A549 (cell line): ENCODE measurements around the gene ZBED5. TPM values are rescaled to one million over a fixed set of nuclear protein-coding genes. Genes with fewer than 3 reads are reported as not detected.
A peak's percentile ranks its signal among the peaks of the same experiment; 100 is the strongest.

Source experiments
- ATAC-seq, 2 experiments: fragments of 200-7000 bp in 1 of 2; fragments of >200 bp in 1 of 2; cut with Nextera tagmentation in 1 of 2; cut with Tn5 transposase in 1 of 2; 3 replicates each; pipeline versions ENCODE4 v1.8.0 to v1.9.1; 2018 to 2020; ENCODE audit warnings: mild to moderate bottlenecking in 1 of 2, moderate library complexity in 1 of 2
- CTCF ChIA-PET: fragments of 300-600 bp; sonication (Branson Sonifier 250); formaldehyde crosslinking; extraction: SDS; loops from one replicate; lab custom pipeline; 2021; ENCODE audit warnings: antibody characterized with exemption, inconsistent platforms; lab: Yijun Ruan, JAX
- POLR2A ChIA-PET: fragments of 350-600 bp; formaldehyde crosslinking; extraction: SDS; loops from one replicate; lab custom pipeline; 2021; ENCODE audit warnings: antibody characterized with exemption, inconsistent platforms; lab: Yijun Ruan, JAX
- DNase-seq, 2 experiments: peaks; one replicate each; pipeline versions ENCODE4 v3.0.0 to v3.0.0-alpha.2; 2011 to 2016; ENCODE audit warnings: low read depth in 1 of 2, low spot score in 1 of 2
- FAIRE-seq: peaks from 2 replicates; lab custom pipeline; 2011; peaks lifted over from hg19 to GRCh38; lab: Jason Lieb, UNC
- H3K27ac ChIP-seq, 2 experiments: fragments of >200 bp; sonication (Bioruptor Twin); formaldehyde crosslinking; 3 replicates each; pipeline ENCODE4 v1.5.1; 2016 to 2017
- H3K4me1 ChIP-seq: fragments of >200 bp; sonication (Bioruptor Twin); formaldehyde crosslinking; 3 replicates; pipeline ENCODE4 v1.6.1; 2016
- H3K4me2 ChIP-seq: fragments of >200 bp; sonication (Bioruptor Twin); formaldehyde crosslinking; 3 replicates; pipeline ENCODE4 v1.6.1; 2016
- H3K4me3 ChIP-seq: fragments of >200 bp; sonication (Bioruptor Twin); formaldehyde crosslinking; 3 replicates; pipeline ENCODE4 v1.5.1; 2016
- H3K9me3 ChIP-seq: fragments of >200 bp; sonication (Bioruptor Twin); formaldehyde crosslinking; 3 replicates; pipeline ENCODE4 v1.6.1; 2016
- BHLHE40 ChIP-seq: IDR thresholded peaks from 2 replicates; pipeline ENCODE4 v1.6.1; 2012; ENCODE audit warnings: low read depth, low read length, inconsistent platforms
- CBX2 ChIP-seq: fragments of 200-600 bp; sonication (generic); IDR thresholded peaks from 2 replicates; pipeline ENCODE4 v1.6.1; 2016; ENCODE audit warnings: low read depth, mild to moderate bottlenecking, borderline replicate concordance
- CBX8 ChIP-seq: fragments of 200-600 bp; sonication (generic); IDR thresholded peaks from 2 replicates; pipeline ENCODE4 v1.6.1; 2016
- CHD2 ChIP-seq: fragments of 150-350 bp; IDR thresholded peaks from 2 replicates; pipeline ENCODE4 v1.6.1; 2014; ENCODE audit warnings: low read length; ENCODE audit not compliant: partially characterized antibody
- CHD4 ChIP-seq: fragments of 200-600 bp; sonication (generic); IDR thresholded peaks from 2 replicates; pipeline ENCODE4 v1.6.1; 2016; ENCODE audit warnings: antibody characterized with exemption, mild to moderate bottlenecking, borderline replicate concordance
- EP300 ChIP-seq, 2 experiments: fragments of >200 bp; sonication (Bioruptor Twin); formaldehyde crosslinking; IDR thresholded peaks; 2 replicates in 1 of 2; 3 replicates in 1 of 2; pipeline ENCODE4 v1.6.1; 2016 to 2017
- FOXS1 ChIP-seq: fragments of 250-450 bp; sonication (Bioruptor Pico); IDR thresholded peaks from 2 replicates; pipeline ENCODE4 v1.5.0; 2020; ENCODE audit warnings: mild to moderate bottlenecking, moderate library complexity
- GATA3 ChIP-seq: IDR thresholded peaks from 2 replicates; pipeline ENCODE4 v1.6.1; 2012; ENCODE audit warnings: borderline replicate concordance
- HDAC2 ChIP-seq: fragments of 200-600 bp; sonication (generic); IDR thresholded peaks from 2 replicates; pipeline ENCODE4 v1.6.1; 2016
- JUN ChIP-seq, 2 experiments: fragments of >200 bp; sonication (Bioruptor Twin); formaldehyde crosslinking; IDR thresholded peaks; 2 replicates in 1 of 2; 3 replicates in 1 of 2; pipeline ENCODE4 v1.6.1; 2016 to 2017
- JUNB ChIP-seq: fragments of >200 bp; sonication (Bioruptor Twin); formaldehyde crosslinking; IDR thresholded peaks from 2 replicates; pipeline ENCODE4 v1.6.1; 2016
- MYC ChIP-seq: IDR thresholded peaks from 2 replicates; pipeline ENCODE4 v1.6.1; 2012; ENCODE audit warnings: mild to moderate bottlenecking, inconsistent platforms, low read length, improper control_type of control experiment, borderline replicate concordance
- NFE2L2 ChIP-seq: fragments of 150-350 bp; conservative IDR thresholded peaks from 2 replicates; pipeline ENCODE4 v1.6.1; 2014; ENCODE audit warnings: low read length
- NR3C1 ChIP-seq: fragments of >200 bp; sonication (Bioruptor Twin); formaldehyde crosslinking; IDR thresholded peaks from 3 replicates; pipeline ENCODE4 v1.6.1; 2017
- PHF8 ChIP-seq: fragments of 200-600 bp; sonication (generic); IDR thresholded peaks from 2 replicates; pipeline ENCODE4 v1.6.1; 2016; ENCODE audit warnings: low read depth, mild to moderate bottlenecking, antibody characterized with exemption, moderate library complexity, borderline replicate concordance
- POLR2A ChIP-seq: IDR thresholded peaks from 2 replicates; pipeline ENCODE4 v1.6.1; 2012; ENCODE audit warnings: mild to moderate bottlenecking, low read length
- RAD21 ChIP-seq, 2 experiments: fragments of >200 bp in 1 of 2; sonication (Bioruptor Twin) in 1 of 2; formaldehyde crosslinking in 1 of 2; IDR thresholded peaks in 1 of 2; conservative IDR thresholded peaks in 1 of 2; 2 replicates in 1 of 2; 3 replicates in 1 of 2; pipeline ENCODE4 v1.6.1; 2012 to 2018; ENCODE audit warnings: inconsistent platforms in 1 of 2
- RCOR1 ChIP-seq: fragments of 150-350 bp; IDR thresholded peaks from 2 replicates; pipeline ENCODE4 v1.6.1; 2014; ENCODE audit warnings: antibody characterized with exemption, low read length, low read depth
- RNF2 ChIP-seq: fragments of 200-600 bp; sonication (generic); IDR thresholded peaks from 2 replicates; pipeline ENCODE4 v1.6.1; 2016; ENCODE audit warnings: low read depth, mild to moderate bottlenecking, antibody characterized with exemption, moderate library complexity, borderline replicate concordance
- SMC3 ChIP-seq: fragments of >200 bp; sonication (Bioruptor Twin); formaldehyde crosslinking; IDR thresholded peaks from 3 replicates; pipeline ENCODE4 v1.6.1; 2018; ENCODE audit warnings: inconsistent platforms
- SREBF2 ChIP-seq: fragments of 450-650 bp; IDR thresholded peaks from 2 replicates; pipeline ENCODE4 v1.6.1; 2014; ENCODE audit warnings: mild to moderate bottlenecking, moderate library complexity
- TFCP2L1 ChIP-seq: fragments of 250-450 bp; sonication (Bioruptor Pico); IDR thresholded peaks from 2 replicates; pipeline ENCODE4 v1.5.0; 2021; ENCODE audit warnings: mild to moderate bottlenecking
- ZFP36 ChIP-seq: fragments of 450-650 bp; IDR thresholded peaks from 2 replicates; pipeline ENCODE4 v1.6.1; 2014; ENCODE audit warnings: borderline replicate concordance; ENCODE audit not compliant: partially characterized antibody
- ZNF302 ChIP-seq: fragments of 250-450 bp; sonication (Bioruptor Pico); IDR thresholded peaks from 2 replicates; pipeline ENCODE4 v1.9.0; 2021; ENCODE audit warnings: inconsistent platforms, mild to moderate bottlenecking, moderate library complexity
- ZSCAN20 ChIP-seq: fragments of 250-450 bp; sonication (Bioruptor Pico); IDR thresholded peaks from 2 replicates; pipeline ENCODE4 v1.8.0; 2022; ENCODE audit warnings: mild to moderate bottlenecking, moderate library complexity
- WGBS: methylation state at CpG from one replicate; pipeline ENCODE4 v1.1.6; 2017; ENCODE audit errors: missing lambda C conversion rate; 5-methylcytosine and 5-hydroxymethylcytosine counted together
- polyA minus RNA-seq: library from RNA; depleted of rRNA, polyadenylated mRNA; stranded (reverse); fragments of >200 nt; gene quantifications from 2 replicates; pipeline ENCODE4 v1.2.3, GENCODE V29; 2011; rRNA and poly(A)+ RNA removed
- polyA plus RNA-seq, 4 experiments: library from polyadenylated mRNA; depleted of rRNA in 3 of 4; stranded (reverse); fragments of >200 nt; fragmentation: RNase III in 1 of 4; extraction: RNeasy Plus Mini Kit Qiagen cat#74134 plus additional on column Dnase treatment in 1 of 4; gene quantifications; 2 replicates in 3 of 4; 3 replicates in 1 of 4; pipeline ENCODE4 v1.2.3, GENCODE V29; 2011 to 2017
- TF ChIP-seq, protein P1 (sequence below): IDR thresholded peaks from 2 replicates; pipeline ENCODE4 v1.6.1; 2012; ENCODE audit warnings: low read depth, borderline replicate concordance
- TF ChIP-seq, protein P2 (sequence below): fragments of 200-600 bp; sonication (generic); IDR thresholded peaks from 2 replicates; pipeline ENCODE4 v1.6.1; 2016; ENCODE audit warnings: antibody characterized with exemption, mild to moderate bottlenecking, moderate library complexity
- TF ChIP-seq, protein P3 (sequence below): fragments of 250-450 bp; sonication (Bioruptor Pico); IDR thresholded peaks from 2 replicates; pipeline ENCODE4 v1.5.0; 2020; ENCODE audit warnings: low read depth, mild to moderate bottlenecking, moderate library complexity
- TF ChIP-seq, protein P4 (sequence below): fragments of 150-350 bp; IDR thresholded peaks from 2 replicates; pipeline ENCODE4 v1.6.1; 2014; ENCODE audit warnings: low read depth, mild to moderate bottlenecking, low read length
- TF ChIP-seq, protein P5 (sequence below): fragments of >200 bp; sonication (Bioruptor Twin); formaldehyde crosslinking; IDR thresholded peaks from 3 replicates; pipeline ENCODE4 v1.6.1; 2016
- TF ChIP-seq, protein P6 (sequence below): IDR thresholded peaks from 2 replicates; pipeline ENCODE4 v1.6.1; 2012

The ZBED5 gene
- polyA plus RNA-seq (2011; rRNA removed) = 132 and 142 TPM in 2 replicates
- polyA plus RNA-seq (2012; cell fraction: cytosol; rRNA removed) = 23.1 and 23.9 TPM in 2 replicates
- polyA plus RNA-seq (2012; cell fraction: nucleus; rRNA removed) = 26.1 and 34.9 TPM in 2 replicates
- polyA plus RNA-seq (2017; fragmentation: RNase III; extraction: RNeasy Plus Mini Kit Qiagen cat#74134 plus additional on column Dnase treatment) = 60.6 to 65.9 TPM (median 61.8 TPM) in 3 replicates
- polyA minus RNA-seq = 263 and 357 TPM in 2 replicates

DNA sequence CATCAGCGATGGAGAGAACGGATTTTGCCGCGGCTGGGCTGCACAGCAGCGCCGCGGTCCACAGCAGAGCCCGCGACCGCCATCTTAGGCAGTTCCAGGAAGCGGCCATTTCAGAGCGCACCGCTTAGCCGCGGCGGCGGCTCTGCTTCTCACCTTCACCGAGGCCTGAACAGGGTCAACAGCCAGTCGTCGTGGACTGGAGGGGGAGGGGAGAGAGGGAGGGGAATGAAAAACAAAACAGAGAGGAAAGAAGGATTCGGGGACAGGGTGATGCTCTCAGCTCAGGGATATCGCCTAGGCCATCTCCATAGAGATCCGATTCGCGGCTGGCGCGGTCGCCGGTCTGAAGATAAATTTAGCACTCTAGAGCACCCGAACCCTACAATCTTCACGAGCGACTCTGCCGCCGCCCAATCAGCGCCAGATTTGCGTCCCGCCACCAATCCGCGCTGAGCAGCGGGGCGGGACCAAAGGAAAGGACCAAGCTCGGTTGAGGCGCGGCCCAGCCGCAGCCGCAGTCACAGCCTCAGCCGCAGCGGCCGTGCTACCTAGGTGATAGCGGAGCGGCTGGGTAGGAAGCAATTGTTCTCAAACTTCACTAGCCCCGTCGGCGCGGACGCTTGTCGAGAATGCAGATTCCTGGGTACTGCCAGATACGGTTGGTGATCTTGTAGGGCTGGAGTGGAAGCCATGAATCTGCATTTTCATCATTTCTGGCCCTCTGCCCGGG lies at the start of gene ZBED5:
ZBED5 (minus strand) TSS at position 345 of the 730 bp plus-strand sequence. CDS start 3,108 bp downstream, outside the sequence.
- no peak for FAIRE-seq
- DNase-seq = peak; percentile 87 to 98
- ChIA-PET POLR2A (interaction anchor here (0.5 to 4.2 kb wide), 27 partner anchors 9 to 1307 kb away, joined by 3 to 141 read pairs (median 6); partner anchors contain the start of genes CTR9 and EIF4G2), CTCF (interaction anchor here (0.7 to 2.8 kb wide), 14 partner anchors 36 to 941 kb away, joined by 3 to 12 read pairs (median 5); no protein-coding TSS in a partner anchor)
- Histone ChIP-seq H3K4me1 (peaks cover 36% of the 10 kb centered on the region), H3K27ac (peak within 1 kb of the TSS; percentile 95 to 98), H3K9me3 (no peaks in the 10 kb centered on the region), H3K4me3 (peak within 1 kb of the TSS; percentile 91), H3K4me2 (peak within 1 kb of the TSS; percentile 96)
- peak; percentile 96 for ATAC-seq
- 1% methylated on average over 53 of the region's 59 CpGs for WGBS
- TF ChIP-seq FOXS1 (CRISPR knock-in tag) (no peak), BHLHE40 (no peak), EP300 (IDR thresholded peaks at IDR 0.05) (no peak), GATA3 (peak; percentile 60; the same call in 1 of the 2 replicates), POLR2A (peak; percentile 76), RNF2 (no peak), HDAC2 (no peak), MYC (no peak; the same call in 1 of the 2 replicates), CHD2 (no peak), RCOR1 (0 out of 2 replicates have a peak, but pooled peaks have one; percentile 39), ZSCAN20 (CRISPR knock-in tag) (no peak), NR3C1 (no peak), RAD21 (conservative IDR thresholded peaks at IDR 0.05 in 1 of 2, IDR thresholded peaks at IDR 0.05 in 1 of 2) (peak; percentile 12; a peak in 1 of 5 replicates), JUN (IDR thresholded peaks at IDR 0.05) (peak; percentile 83 to 92; a peak in 4 of 5 replicates), ZFP36 (no peak), CHD4 (no peak), SMC3 (no peak; the same call in 2 of the 3 replicates), TFCP2L1 (CRISPR knock-in tag) (0 out of 2 replicates have a peak, but pooled peaks have one; percentile 32), PHF8 (no peak), NFE2L2 (no peak), SREBF2 (no peak), CBX2 (no peak), CBX8 (no peak), JUNB (no peak), ZNF302 (no peak)
- TF ChIP-seq, protein P1, sequence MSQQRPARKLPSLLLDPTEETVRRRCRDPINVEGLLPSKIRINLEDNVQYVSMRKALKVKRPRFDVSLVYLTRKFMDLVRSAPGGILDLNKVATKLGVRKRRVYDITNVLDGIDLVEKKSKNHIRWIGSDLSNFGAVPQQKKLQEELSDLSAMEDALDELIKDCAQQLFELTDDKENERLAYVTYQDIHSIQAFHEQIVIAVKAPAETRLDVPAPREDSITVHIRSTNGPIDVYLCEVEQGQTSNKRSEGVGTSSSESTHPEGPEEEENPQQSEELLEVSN = peak; percentile 31
- TF ChIP-seq, protein P2, sequence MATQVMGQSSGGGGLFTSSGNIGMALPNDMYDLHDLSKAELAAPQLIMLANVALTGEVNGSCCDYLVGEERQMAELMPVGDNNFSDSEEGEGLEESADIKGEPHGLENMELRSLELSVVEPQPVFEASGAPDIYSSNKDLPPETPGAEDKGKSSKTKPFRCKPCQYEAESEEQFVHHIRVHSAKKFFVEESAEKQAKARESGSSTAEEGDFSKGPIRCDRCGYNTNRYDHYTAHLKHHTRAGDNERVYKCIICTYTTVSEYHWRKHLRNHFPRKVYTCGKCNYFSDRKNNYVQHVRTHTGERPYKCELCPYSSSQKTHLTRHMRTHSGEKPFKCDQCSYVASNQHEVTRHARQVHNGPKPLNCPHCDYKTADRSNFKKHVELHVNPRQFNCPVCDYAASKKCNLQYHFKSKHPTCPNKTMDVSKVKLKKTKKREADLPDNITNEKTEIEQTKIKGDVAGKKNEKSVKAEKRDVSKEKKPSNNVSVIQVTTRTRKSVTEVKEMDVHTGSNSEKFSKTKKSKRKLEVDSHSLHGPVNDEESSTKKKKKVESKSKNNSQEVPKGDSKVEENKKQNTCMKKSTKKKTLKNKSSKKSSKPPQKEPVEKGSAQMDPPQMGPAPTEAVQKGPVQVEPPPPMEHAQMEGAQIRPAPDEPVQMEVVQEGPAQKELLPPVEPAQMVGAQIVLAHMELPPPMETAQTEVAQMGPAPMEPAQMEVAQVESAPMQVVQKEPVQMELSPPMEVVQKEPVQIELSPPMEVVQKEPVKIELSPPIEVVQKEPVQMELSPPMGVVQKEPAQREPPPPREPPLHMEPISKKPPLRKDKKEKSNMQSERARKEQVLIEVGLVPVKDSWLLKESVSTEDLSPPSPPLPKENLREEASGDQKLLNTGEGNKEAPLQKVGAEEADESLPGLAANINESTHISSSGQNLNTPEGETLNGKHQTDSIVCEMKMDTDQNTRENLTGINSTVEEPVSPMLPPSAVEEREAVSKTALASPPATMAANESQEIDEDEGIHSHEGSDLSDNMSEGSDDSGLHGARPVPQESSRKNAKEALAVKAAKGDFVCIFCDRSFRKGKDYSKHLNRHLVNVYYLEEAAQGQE = no peak; the same call in 1 of the 2 replicates
- TF ChIP-seq, protein P3, sequence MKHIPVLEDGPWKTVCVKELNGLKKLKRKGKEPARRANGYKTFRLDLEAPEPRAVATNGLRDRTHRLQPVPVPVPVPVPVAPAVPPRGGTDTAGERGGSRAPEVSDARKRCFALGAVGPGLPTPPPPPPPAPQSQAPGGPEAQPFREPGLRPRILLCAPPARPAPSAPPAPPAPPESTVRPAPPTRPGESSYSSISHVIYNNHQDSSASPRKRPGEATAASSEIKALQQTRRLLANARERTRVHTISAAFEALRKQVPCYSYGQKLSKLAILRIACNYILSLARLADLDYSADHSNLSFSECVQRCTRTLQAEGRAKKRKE (CRISPR knock-in tag) = no peak
- TF ChIP-seq, protein P4, sequence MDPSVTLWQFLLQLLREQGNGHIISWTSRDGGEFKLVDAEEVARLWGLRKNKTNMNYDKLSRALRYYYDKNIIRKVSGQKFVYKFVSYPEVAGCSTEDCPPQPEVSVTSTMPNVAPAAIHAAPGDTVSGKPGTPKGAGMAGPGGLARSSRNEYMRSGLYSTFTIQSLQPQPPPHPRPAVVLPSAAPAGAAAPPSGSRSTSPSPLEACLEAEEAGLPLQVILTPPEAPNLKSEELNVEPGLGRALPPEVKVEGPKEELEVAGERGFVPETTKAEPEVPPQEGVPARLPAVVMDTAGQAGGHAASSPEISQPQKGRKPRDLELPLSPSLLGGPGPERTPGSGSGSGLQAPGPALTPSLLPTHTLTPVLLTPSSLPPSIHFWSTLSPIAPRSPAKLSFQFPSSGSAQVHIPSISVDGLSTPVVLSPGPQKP = no peak
- TF ChIP-seq, protein P5, sequence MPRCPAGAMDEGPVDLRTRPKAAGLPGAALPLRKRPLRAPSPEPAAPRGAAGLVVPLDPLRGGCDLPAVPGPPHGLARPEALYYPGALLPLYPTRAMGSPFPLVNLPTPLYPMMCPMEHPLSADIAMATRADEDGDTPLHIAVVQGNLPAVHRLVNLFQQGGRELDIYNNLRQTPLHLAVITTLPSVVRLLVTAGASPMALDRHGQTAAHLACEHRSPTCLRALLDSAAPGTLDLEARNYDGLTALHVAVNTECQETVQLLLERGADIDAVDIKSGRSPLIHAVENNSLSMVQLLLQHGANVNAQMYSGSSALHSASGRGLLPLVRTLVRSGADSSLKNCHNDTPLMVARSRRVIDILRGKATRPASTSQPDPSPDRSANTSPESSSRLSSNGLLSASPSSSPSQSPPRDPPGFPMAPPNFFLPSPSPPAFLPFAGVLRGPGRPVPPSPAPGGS = peak; percentile 90
- TF ChIP-seq, protein P6, sequence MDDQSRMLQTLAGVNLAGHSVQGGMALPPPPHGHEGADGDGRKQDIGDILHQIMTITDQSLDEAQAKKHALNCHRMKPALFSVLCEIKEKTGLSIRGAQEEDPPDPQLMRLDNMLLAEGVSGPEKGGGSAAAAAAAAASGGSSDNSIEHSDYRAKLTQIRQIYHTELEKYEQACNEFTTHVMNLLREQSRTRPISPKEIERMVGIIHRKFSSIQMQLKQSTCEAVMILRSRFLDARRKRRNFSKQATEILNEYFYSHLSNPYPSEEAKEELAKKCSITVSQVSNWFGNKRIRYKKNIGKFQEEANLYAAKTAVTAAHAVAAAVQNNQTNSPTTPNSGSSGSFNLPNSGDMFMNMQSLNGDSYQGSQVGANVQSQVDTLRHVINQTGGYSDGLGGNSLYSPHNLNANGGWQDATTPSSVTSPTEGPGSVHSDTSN = peak; percentile 92
